ENCODE data around the gene VPS52.

DNA sequence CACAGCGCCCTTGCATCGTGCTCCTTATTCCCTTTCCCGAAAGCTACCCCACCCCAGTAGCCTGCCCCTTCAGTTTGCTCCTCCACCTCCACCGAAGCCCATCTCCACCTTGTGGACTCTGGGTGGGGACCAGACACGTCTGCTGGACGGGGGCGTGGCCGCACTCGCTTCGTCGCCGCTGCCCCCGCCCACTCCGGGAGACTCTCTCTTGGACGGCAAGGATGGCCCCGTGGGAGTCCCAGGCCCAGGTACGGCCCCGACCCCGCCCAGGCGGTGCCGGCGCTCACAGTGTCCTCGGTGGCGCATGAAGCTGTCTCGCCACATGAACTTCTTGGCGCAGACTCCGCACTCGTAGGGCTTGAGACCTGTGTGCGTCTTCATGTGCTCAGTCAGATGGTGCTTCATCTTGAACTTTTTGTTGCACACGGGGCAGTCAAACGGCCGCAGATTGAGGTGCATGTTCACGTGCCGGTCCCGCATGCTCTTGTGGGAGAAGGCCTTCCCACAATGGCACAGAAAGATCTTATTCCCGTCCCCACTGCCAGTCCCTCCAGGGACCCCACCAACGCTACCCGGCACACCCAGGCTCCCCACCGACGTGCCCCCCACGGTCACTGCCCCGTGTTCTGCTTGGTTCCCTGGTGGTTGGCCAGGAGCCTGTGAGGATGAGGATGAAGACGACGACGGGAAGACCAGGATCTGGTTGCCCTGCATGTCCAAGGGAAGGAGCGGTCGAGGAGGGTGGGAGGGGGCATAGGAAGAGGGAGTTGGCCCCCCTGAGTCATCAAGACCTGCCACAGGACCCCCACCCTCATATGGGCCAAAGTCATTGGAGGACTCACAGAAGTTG is 43.5 kb upstream of the VPS52 start:
- TF ChIP-seq CTCF (conservative IDR thresholded peaks at IDR 0.05 in 1 of 2, IDR thresholded peaks at IDR 0.05 in 1 of 2; ENCODE audit: low read depth in 1 of 2, low read length in 2 of 2): no peak
- no peak for TF ChIP-seq EZH2 (IDR thresholded peaks at IDR 0.05; ENCODE audit: low read length, missing control alignments)

Measured in fibroblast of lung (primary cell).